Measurements from ENCODE around the gene CAMK1D.

DNA sequence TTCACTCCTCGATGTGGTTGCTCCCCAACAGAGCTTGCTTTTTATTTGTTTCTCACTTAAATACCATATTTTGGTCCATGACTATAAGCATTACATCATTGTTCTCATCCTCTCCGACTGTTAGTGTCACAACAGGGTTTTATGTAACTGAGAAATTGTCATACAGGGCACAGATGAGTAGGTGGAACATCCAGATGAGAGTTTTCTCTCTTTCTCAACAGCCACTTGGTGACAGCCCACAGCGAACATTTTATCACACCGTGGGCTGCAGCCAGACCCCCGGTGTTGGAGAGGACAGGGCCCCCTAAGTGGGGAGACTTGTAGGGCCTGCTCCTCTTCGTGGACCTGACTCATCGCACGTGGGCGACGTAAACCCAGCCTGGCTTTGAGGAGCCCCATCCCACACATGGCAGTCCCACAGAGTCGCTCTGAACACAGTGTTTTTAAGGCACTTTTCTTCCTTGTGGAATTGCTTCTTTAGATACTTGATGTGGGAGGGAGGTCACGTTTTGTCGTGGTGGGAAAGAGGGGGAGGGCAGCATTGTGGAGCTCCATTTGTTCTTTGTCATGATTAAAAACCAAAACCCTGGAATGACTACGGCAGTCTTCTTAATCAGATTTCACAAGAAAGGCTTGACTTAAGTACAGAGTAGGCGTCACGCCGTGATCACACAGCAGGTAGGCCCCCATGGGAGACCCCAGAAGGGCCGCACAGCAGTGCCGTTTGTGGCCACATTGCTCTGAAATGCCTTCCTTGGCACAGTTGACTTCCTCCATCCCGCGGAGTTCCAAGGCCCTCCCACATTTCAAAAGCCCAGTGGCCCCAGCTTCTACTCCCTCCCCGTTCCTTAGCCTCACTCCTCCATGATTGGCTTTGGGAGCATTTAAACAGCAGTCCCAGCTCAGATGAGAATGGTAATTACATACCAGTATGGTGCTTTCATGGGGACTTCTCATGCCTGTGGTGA is 431.6 kb downstream of the CAMK1D start:
- TF ChIP-seq CEBPB (IDR thresholded peaks at IDR 0.05) (no peak), RFX5 (IDR thresholded peaks at IDR 0.05) (no peak), POLR2A (IDR thresholded peaks at IDR 0.05; ENCODE audit: low read length) (no peak), CBX2 (IDR thresholded peaks at IDR 0.05; ENCODE audit: borderline replicate concordance, low read depth) (no peak), EP300 (IDR thresholded peaks at IDR 0.05) (no peak), CBX8 (IDR thresholded peaks at IDR 0.05) (no peak)
- TF ChIP-seq, protein P1, sequence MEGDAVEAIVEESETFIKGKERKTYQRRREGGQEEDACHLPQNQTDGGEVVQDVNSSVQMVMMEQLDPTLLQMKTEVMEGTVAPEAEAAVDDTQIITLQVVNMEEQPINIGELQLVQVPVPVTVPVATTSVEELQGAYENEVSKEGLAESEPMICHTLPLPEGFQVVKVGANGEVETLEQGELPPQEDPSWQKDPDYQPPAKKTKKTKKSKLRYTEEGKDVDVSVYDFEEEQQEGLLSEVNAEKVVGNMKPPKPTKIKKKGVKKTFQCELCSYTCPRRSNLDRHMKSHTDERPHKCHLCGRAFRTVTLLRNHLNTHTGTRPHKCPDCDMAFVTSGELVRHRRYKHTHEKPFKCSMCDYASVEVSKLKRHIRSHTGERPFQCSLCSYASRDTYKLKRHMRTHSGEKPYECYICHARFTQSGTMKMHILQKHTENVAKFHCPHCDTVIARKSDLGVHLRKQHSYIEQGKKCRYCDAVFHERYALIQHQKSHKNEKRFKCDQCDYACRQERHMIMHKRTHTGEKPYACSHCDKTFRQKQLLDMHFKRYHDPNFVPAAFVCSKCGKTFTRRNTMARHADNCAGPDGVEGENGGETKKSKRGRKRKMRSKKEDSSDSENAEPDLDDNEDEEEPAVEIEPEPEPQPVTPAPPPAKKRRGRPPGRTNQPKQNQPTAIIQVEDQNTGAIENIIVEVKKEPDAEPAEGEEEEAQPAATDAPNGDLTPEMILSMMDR (IDR thresholded peaks at IDR 0.05): no peak
- TF ChIP-seq, protein P2, sequence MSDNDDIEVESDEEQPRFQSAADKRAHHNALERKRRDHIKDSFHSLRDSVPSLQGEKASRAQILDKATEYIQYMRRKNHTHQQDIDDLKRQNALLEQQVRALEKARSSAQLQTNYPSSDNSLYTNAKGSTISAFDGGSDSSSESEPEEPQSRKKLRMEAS (IDR thresholded peaks at IDR 0.05): no peak
